GM12873 (cell line): Measurements from ENCODE around the gene STAB2.

Experiments
- TF ChIP-seq, protein P1 (sequence below): IDR thresholded peaks from 2 replicates; pipeline ENCODE4 v1.5.1; 2012; ENCODE audit warnings: low read depth, mild to moderate bottlenecking, moderate library complexity, low read length, control low read depth; ENCODE audit not compliant: insufficient read depth; ENCODE audit errors: missing control alignments

STAB2 gene

DNA sequence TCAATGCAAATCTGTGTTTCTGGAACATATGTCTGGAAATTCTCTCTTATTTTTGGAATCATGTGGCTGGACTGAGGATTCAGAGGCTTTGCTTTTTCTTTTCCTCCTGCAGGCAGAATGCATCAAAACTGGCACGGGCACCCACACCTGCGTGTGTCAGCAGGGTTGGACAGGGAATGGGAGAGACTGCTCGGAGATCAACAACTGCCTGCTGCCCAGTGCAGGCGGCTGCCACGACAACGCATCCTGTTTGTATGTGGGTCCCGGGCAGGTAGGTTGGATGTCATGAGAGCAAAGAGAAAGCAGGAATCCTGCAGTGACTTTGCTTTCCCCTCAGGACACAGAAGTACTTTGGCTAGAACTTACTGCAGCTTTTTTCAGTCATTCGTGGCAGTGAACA lies 90.3 kb downstream of the STAB2 start:
- TF ChIP-seq, protein P1, sequence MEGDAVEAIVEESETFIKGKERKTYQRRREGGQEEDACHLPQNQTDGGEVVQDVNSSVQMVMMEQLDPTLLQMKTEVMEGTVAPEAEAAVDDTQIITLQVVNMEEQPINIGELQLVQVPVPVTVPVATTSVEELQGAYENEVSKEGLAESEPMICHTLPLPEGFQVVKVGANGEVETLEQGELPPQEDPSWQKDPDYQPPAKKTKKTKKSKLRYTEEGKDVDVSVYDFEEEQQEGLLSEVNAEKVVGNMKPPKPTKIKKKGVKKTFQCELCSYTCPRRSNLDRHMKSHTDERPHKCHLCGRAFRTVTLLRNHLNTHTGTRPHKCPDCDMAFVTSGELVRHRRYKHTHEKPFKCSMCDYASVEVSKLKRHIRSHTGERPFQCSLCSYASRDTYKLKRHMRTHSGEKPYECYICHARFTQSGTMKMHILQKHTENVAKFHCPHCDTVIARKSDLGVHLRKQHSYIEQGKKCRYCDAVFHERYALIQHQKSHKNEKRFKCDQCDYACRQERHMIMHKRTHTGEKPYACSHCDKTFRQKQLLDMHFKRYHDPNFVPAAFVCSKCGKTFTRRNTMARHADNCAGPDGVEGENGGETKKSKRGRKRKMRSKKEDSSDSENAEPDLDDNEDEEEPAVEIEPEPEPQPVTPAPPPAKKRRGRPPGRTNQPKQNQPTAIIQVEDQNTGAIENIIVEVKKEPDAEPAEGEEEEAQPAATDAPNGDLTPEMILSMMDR = no peak

DNA sequence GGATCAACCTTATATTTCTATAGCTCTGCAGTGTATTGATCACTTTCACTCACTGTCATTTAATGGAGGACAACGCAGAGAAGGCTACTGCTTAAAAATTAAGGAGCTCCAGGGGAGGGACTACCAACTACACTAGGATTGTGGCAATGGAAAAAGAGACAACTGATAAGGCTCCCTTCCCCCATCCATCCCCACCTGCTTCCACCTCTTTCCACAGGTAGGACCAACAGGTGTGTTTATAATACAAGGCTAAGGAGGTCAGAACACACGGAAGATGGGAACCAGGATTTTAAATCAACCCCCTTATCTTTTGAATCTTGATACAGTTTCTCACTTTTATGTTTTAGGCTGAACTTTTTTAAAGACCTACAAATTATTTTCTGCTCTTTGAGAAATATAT lies 90.8 kb downstream of the STAB2 start:
- TF ChIP-seq, protein P1 = no peak

DNA sequence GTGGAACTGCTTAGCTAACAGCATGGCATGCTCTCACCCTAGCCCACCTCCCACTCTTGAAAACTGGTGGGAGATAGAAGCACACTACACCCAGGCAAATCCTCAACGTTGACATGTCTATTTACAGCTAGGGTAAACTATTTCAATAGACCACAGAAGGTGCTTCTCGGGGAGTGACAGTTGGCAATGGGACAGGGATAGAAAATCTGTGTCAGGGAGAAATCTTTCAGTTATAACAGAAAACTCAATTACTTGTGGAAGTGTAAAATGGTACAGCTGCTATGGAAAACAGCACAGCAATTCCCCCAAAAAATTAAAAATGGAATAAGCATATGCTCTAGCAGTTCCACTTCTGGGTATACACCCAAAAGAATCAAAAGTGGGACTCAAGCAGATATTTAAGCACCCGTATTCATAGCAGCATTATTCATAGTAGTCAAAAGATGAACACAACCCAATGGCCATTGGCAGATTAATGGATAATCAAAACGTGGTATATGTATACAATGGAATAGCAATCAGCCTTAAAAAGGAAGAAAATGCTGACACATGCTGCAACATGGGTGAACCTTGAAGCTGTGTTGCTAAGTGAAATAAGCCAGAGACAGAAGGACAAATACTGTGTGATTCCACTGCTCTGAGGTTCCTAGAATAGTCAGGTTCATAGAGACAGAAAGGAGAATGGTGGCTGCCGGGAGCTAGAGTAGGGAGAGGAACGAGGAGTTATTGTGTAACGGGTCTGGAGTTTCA lies 92.5 kb downstream of the STAB2 start:
- TF ChIP-seq, protein P1 = no peak

DNA sequence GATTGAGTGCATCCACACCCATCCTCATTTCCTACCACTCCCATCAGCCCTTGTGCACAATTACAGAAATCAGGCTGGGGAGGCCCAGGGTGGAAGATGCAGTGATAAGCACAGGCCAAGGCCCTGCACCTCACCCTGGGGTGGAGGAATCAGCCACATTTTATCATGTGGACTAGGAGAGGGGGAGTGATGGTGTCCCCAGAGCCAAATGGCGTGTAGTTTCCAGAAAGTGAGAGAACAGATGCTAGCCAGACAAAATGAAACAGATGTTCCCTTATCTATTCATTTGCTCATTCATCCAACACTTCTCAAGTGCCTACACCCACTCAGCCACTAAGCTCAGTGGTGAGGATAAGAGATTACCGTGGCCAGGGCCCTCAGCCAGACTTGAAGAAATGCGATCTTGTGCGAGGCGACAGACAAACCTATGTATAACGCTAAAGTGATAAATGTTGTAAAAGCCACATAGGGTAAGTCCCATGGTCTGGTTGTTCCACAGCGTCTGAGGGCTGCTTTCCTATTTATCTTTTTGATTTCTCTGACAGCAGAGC lies 93.6 kb downstream of the STAB2 start:
- TF ChIP-seq, protein P1 = no peak

DNA sequence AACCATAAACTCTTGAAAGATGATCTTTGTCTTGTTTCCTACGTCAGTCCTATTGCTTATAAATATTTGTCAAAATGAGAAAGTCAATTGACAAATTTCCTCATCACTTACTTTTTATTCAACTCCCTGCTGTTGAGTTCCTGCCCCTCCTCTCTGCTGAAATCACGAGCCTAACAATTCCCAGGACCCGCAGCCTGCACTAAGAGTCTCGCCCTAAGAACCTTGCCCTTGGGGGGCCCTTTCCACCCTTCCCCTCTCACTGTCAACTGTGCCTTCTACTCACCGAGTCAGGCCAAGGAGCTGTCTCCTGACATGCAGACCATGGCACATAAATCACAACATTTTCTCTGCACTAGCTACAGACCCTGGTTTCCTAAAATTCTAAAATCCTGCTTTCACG lies 99.0 kb downstream of the STAB2 start:
- TF ChIP-seq, protein P1 = no peak

DNA sequence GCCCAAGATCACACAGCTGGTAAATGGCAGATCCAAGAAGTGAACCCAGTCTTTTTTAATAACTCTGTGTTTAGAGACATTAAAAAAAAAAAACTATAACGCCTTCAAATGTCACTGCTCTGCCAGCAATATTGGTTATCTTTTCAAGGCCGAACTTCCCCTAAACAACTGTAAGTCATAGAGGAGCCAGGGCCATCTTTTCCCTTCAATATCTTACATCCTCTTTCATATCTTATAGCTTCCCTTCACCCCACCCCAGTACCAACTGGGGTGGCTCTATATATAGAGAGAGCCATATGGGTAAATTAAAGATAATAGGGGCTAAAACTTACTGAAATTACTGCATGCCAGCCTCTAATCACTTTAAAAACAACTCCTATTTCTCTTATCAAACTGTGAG lies 100.2 kb downstream of the STAB2 start:
- TF ChIP-seq, protein P1 = no peak

DNA sequence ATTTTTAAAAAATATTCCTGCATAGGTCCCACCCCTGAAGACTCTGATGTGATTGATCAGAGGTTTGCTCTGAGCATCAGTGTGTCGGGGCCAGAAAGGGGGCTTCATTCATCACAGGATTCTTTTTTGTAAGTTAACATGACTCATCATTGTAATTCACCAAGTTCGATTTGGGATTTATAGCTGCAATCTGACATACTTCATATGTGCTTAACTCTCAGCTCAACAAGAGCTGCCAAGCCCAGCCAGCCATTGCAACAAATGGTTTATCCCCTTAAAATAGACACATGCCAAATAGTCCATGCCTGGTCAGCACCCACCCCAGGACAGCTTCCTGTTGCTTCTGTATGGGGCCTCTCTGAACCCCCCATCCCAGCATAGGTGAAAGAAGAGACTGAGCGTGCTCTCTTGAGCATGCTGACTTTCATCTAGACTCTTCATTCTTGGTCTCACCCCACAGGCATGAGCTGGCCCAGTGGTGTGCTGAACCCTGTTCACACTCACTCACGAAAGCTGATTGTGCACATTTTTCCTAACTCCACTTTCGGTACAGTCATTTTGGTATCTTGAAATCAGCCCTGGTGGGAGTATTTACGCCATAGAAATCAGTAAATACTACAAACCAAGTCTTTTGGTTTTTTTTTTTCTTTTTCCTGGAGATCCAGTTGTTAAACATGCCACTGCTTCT lies 101.4 kb downstream of the STAB2 start:
- TF ChIP-seq, protein P1 = no peak
